CD4-positive, alpha-beta T cell treated with Interleukin-15 for 1 hour (primary cell): ENCODE measurements around the gene OR5L2.
"Not testable (repeated sequence)": the region's sequence is repeated elsewhere in the genome, so short reads cannot be mapped to it uniquely, and the experiment has no call there.

Experiments used
- DNase-seq: peaks from one replicate; pipeline ENCODE4 v3.0.0-alpha.2; 2020

The OR5L2 gene

GRCh38 chr11:55826919-55827318, at the start of gene OR5L2:
TSS of gene OR5L2 (plus strand) at chr11:55827219. CDS start at chr11:55827219, 0 bp downstream.
- DNase-seq: no peak

- no peak for DNase-seq
These were observed 35.4 kb upstream of the OR5L2 start for GRCh38 chr11:55791606-55792005.

DNA sequence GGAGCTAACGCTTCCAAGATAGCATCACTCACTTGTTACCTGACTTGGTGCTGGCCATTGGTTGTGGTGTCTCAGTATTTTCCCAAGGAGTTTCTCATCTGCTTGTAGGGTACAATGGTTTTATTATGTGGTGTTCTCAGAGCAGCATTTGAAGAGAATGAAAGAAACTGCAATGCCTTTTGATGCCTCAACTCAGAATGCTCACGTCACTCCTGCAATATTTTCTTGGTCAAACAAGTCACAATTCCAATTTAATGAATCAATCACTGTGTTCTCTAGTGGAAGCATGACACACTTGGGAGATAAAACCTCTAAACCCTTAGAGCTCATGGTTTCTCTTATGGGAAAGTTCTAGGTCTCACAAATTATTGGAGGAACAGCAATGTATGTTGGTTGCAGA, 33.7 kb upstream of the OR5L2 start:
- DNase-seq: no peak

GRCh38 chr11:55795256-55795655, 31.8 kb upstream of the OR5L2 start, which contains the start of gene OR5D14:
TSS of gene OR5D14 (plus strand) at chr11:55795556. CDS start at chr11:55795556, 0 bp downstream.
- DNase-seq: no peak

DNA sequence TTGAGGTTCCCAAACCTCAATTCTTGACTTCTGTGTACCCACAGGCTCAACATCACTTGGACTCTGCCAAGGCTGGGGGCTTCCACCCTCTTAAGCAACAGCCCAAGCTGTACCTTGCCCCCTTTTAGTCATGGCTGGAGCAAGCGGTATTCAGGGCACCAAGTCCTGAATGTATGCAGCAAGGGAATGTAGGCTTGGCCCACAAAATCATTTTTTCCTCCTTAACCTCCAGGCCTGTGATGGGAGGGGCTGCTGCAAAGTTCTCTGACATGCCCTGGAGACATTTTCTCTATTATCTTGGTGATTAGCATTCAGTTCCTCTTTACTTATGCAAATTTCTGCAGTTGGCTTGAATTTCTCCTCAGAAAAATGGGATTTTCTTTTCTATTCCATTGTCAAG, 20.8 kb upstream of the OR5L2 start:
- DNase-seq: no peak

DNA sequence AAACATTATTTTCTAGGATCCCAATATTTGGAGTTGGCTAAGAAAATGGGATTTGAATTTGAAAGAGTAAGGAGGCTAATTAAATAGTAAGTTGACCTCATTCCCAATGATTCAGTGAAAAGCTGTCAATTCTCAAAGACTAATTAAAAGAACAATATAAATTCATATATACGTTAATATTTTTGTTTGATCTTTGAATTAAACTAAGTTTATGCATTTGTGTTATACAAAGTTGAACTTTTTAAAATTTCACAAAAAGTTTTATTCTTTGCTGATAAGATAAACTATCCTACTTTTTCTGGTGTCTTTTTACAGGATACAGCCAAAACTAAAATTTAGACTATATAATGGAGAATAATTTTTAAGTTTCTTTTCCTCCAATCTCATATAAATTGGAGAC, 16.0 kb upstream of the OR5L2 start, which contains the start of gene OR5L1:
Gene OR5L1 (plus strand): TSS at position 301 of the 400 bp plus-strand sequence. CDS start 100 bp downstream, outside the sequence.
- DNase-seq: no peak

GRCh38 chr11:55819330-55819729, 7.7 kb upstream of the OR5L2 start, which contains the start of gene OR5D18:
TSS of gene OR5D18 (plus strand) at chr11:55819630. CDS start at chr11:55819630, 0 bp downstream.
- DNase-seq: no peak

GRCh38 chr11:55838452-55838851, 11.4 kb downstream of the OR5L2 start, which contains the start of gene OR5D16:
TSS of gene OR5D16 (plus strand) at chr11:55838752. CDS start at chr11:55838752, 0 bp downstream.
- no peak for DNase-seq

- DNase-seq: no peak
These were observed 20.4 kb downstream of the OR5L2 start for GRCh38 chr11:55847453-55847852.

DNA sequence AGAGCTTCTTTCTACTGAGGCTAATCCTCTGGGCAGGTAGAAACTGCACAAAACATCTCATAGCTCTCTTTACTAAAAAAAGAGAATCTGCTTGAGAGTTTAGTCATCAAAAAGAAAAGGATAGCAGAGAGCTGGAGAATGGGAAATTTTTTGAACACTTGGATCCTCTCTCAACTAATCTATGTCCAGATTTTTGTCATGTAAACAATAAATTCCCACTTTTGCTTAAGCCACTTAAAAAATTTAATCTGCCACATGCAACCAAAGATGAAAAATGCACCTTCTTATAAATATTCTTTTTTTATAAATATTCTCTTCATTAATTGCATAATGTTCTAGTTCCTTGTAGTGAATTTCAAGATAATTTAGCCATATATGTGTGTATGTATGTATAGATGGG, 22.0 kb downstream of the OR5L2 start:
- DNase-seq: no peak

DNA sequence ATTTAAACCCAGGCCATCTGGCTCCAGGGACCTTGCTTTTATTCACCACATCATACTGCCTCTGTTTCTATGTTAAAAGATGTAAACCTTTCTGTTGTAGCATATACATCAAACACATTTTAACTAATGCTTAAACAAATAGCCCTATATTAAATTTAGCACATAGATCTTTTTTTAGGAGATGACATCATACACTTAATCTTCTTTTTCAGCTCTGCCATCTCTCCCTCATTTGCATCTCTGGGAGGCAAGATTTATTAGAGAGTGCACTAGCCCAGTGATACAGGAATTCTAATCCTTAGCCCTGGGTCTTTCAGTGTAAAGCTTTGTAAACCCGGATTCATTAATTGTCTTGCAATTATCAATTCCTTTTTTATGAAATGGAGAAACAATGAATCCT, 25.1 kb downstream of the OR5L2 start:
- no peak for DNase-seq

DNA sequence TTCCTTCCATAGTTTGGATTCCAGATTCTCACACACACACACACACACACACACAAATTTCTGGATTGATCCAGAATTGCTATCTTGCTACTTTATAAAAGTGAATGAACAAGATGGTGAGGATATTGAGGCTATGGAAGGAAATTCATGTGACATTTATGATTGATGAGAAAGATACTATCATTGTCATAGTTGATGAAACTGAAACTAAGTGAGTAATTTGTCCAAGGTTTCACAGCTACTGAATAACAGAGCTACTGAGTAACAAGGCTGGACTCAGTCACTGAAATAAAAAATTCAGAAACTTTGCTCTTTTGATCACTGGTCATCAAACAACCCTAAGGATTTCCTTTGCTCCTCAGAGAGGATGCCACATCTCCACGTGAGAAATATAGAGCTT, 27.7 kb downstream of the OR5L2 start:
- DNase-seq: no peak

DNA sequence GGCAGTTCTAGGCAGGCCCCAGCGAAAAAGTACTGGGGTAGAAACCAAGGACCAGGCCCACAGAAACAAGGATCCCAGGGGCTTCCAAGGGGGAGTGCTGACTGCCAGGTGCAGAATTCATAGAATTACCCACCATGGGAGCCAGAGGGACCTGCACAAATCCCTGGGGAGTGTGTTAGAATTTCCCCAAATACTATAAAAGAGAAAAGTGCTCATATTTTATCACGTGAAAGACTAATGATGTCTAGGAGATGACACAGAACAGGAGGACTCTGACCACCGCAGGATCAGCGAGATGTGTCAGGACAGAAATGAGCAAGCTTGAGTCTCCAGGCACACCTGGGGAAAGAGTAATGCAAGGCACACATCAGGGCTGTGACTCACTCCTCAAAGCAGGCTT, 40.3 kb downstream of the OR5L2 start:
- not testable (repeated sequence) for DNase-seq

- DNase-seq: peak; percentile 10
These were observed 45.7 kb downstream of the OR5L2 start for GRCh38 chr11:55872731-55873130.

DNA sequence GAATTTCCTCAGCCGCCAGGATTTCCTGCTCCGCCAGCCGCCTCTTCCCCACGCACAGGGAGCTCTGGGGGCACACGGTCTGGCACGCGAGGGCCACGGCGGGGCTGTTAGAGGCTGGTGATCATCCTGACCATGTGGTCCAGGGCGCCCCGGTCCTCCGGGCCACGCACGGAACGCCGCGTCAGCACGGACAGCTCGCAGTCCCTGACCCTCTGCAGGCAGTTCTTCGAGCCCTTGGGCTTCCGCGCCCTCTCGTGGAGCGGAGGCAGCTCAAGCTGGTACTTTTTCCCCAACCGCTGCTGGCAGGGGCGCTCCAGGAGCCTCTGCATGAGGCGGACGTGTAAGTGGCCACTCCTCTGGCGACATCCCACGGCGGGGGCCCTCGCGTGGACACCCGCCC, 46.1 kb downstream of the OR5L2 start:
- not testable (repeated sequence) for DNase-seq
